Activated CD4-positive, alpha-beta memory T cell treated with anti-CD3 and anti-CD28 coated beads for 36 hours (primary cell): ENCODE results near the gene MTFR1L. TPM values are rescaled to one million over a fixed set of nuclear protein-coding genes. Genes with fewer than 3 reads are reported as not detected.
A peak's percentile ranks its signal among the peaks of the same experiment; 100 is the strongest.

Experiments
- CTCF ChIA-PET: fragments of 350-600 bp; sonication (Branson Sonifier 250); formaldehyde crosslinking; loops from one replicate; lab custom pipeline; 2021; ENCODE audit warnings: antibody characterized with exemption, inconsistent platforms; lab: Charles Lee
- POLR2A ChIA-PET: fragments of 350-600 bp; sonication (Branson Sonifier 250); formaldehyde crosslinking; loops from one replicate; lab custom pipeline; 2021; ENCODE audit warnings: antibody characterized with exemption; lab: Charles Lee
- DNase-seq: peaks from one replicate; pipeline ENCODE4 v3.0.0-alpha.2; 2020
- H3K27ac Mint-ChIP-seq: one replicate; pipeline ENCODE4 v1.8.0; 2021; ENCODE audit warnings: mixed read lengths
- H3K27me3 Mint-ChIP-seq: one replicate; pipeline ENCODE4 v1.8.0; 2021; ENCODE audit warnings: mixed read lengths
- H3K36me3 Mint-ChIP-seq: one replicate; pipeline ENCODE4 v1.8.0; 2021; ENCODE audit warnings: mixed read lengths
- H3K4me1 Mint-ChIP-seq: one replicate; pipeline ENCODE4 v1.8.0; 2021; ENCODE audit warnings: low read depth, mixed read lengths
- H3K4me3 Mint-ChIP-seq: one replicate; pipeline ENCODE4 v1.8.0; 2021; ENCODE audit warnings: mild to moderate bottlenecking, mixed read lengths
- H3K9me3 Mint-ChIP-seq: one replicate; pipeline ENCODE4 v1.8.0; 2021; ENCODE audit warnings: mixed read lengths
- intact Hi-C: fragments of 100-400 bp; cut with micrococcal nuclease; formaldehyde crosslinking; loops from one replicate; pipeline ENCODE4 v1.15.1; 2023
- total RNA-seq, 2 experiments: library from RNA; stranded (reverse); gene quantifications; one replicate each; pipeline ENCODE4 v1.2.3, GENCODE V29; 2021

MTFR1L gene
- total RNA-seq, 2 experiments from 2014 or later = 28.0 to 31.1 TPM

DNA sequence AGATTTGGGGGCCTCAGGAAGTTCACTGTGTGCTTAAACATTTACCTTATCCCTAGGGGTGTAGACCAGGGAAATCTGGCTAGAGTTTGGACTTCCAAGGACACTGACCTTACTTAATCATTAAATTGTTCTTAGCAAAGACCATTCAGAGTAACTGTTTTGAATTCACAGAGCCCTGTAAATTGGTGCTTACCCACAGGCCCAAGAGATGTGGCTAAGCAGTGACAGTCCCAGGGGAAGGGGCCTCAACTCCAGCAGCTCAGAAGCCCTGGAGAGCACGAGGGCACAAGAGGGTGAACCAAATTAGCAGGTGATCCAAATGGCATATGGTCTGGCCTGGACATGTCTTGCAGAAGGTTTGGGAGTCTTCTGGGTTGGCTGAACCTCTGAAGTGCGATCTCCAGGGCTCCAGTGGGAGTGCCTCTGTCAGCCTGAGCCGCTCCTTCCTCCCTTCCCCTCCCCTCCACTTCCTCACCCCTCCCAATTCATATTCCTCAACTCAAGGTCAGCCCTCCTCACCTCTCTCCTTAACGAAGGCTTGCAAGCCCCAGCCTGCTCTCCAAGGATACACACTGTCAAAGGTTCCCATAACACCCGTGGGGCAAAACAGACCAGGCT is 51.4 kb downstream of the MTFR1L start:
- CTCF ChIA-PET = no interaction called here

DNA sequence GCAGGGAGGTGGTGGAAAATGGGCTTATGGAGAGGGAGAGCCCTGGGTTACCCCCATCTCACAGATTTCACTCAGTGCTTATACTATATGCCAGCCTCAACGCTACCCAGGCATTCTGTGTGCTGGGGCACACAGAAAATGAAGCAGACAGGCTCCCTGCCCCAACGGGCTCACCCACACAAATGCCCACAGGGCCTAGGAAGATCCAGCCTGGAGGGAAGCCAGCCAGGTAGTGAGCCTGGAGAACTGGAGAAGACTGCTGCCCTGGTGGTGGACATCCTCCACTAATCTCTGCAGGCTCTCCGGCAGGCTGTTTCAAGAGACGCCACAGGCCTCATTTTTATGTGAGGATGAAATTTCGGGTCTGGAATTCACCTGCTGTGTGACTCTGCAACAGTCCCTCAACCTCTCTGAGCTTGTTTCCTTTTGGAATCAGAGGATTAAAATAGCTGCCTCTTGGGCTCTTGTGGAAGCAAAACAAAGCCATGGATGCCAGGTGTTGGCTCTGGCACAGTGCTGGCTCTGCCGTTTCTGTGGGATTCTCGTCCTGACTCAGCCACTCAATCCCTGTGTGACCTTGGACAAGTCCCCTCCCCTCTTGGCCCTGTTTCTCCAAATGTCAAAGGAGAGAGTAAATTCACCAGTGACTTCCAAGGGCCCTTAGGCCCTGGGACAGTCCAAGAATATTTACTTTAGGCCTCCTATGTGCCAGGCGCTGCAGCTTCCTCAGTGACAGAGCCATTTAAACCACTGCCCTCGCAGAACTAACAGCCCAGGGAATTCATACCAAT is 52.1 kb downstream of the MTFR1L start:
- Mint-ChIP-seq H3K36me3 (no peaks in the 10 kb centered on the region), H3K4me1 (peaks cover 6% of the 10 kb centered on the region), H3K27me3 (no peaks in the 10 kb centered on the region), H3K27ac (no peak overlapping the region), H3K9me3 (no peaks in the 10 kb centered on the region), H3K4me3 (no peak overlapping the region)
- no peak for DNase-seq
- ChIA-PET POLR2A (no interaction called here), CTCF (no interaction called here)
- intact Hi-C loops = no loop called here

More for the DNA sequence above, 51.4 kb downstream of the MTFR1L start:
- Mint-ChIP-seq H3K9me3 (no peaks in the 10 kb centered on the region), H3K27ac (no peak overlapping the region), H3K27me3 (no peaks in the 10 kb centered on the region), H3K4me3 (no peak overlapping the region), H3K4me1 (peaks cover 6% of the 10 kb centered on the region), H3K36me3 (no peaks in the 10 kb centered on the region)
- DNase-seq = no peak
- intact Hi-C loops = no loop called here
- POLR2A ChIA-PET = no interaction called here

DNA sequence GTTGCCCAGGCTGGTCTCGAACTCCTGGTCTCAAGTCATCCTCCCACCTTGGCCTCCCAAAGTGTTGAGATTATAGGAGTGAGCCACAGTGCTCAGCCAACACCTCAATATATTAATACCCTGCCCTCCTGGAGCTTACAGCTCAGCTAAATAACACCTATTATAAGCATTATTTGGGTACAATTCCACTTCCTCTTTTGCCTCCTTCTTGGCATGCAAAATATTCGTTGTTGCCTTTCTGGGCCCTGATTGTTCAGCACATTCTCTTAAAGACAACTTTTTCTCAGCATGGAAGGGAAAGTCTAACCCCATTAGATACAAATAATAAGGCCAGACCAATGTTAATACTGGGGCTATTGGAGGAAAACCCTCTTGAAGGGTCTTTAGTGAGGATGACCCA is 53.0 kb downstream of the MTFR1L start:
- Mint-ChIP-seq H3K4me3 (no peak overlapping the region), H3K4me1 (peaks cover 6% of the 10 kb centered on the region), H3K27me3 (no peaks in the 10 kb centered on the region), H3K36me3 (no peaks in the 10 kb centered on the region), H3K27ac (no peak overlapping the region), H3K9me3 (no peaks in the 10 kb centered on the region)
- CTCF ChIA-PET = no interaction called here
- DNase-seq = no peak
- intact Hi-C loops = no loop called here
- POLR2A ChIA-PET = no interaction called here

DNA sequence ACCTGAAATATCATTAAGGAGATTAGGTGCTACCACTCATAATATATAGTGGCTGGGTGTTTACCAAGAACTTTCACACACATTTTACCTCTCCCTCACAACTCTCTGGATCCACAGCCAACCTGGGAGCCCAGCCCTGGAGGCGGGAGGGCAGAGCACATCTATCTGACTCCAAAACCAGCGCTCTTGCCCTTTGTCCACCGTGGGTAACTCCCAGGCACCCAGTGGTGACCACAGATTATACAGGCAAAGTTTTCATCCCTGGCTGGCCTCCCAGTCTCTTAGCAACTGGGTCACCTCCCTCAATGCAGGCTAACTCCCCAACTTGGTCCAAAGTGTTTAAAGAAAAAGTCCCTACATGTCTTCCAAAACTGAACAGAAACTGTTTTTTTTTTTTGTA is 53.4 kb downstream of the MTFR1L start:
- CTCF ChIA-PET = no interaction called here
- no peaks in the 10 kb centered on the region for H3K27me3 Mint-ChIP-seq
- no peak overlapping the region for H3K27ac Mint-ChIP-seq
- H3K4me3 Mint-ChIP-seq = no peak overlapping the region
- no peaks in the 10 kb centered on the region for H3K36me3 Mint-ChIP-seq
- no peaks in the 10 kb centered on the region for H3K9me3 Mint-ChIP-seq
- H3K4me1 Mint-ChIP-seq = peaks cover 6% of the 10 kb centered on the region
- POLR2A ChIA-PET = no interaction called here
- DNase-seq = no peak
- intact Hi-C loops = no loop called here

DNA sequence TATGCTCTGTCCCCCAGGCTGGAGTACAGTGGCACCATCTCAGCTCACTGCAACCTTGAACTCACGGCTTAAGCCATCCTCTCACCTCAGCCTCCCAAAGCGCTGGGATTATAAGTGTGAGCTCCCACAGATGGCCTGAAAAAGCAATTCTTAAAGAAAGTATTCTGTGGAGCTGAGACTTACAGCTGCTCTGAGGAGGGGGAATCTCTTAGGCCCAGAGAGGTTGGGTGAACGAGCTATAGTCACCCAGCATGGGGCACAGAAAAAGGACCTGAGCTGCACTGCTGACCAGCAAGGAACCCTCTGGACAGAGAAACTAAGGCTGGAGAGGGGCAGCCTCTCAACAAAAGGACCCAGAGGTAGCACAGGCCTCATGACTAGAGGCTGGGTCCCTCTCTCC is 54.5 kb downstream of the MTFR1L start:
- H3K27me3 Mint-ChIP-seq = no peaks in the 10 kb centered on the region
- no peak for DNase-seq
- no peaks in the 10 kb centered on the region for H3K9me3 Mint-ChIP-seq
- no peak overlapping the region for H3K27ac Mint-ChIP-seq
- H3K4me3 Mint-ChIP-seq = no peak overlapping the region
- H3K36me3 Mint-ChIP-seq = no peaks in the 10 kb centered on the region
- ChIA-PET POLR2A (interaction anchor here (1.6 kb wide), 1 partner anchor 54 kb away, joined by 6 read pairs; the partner anchor contains the start of gene MTFR1L), CTCF (interaction anchor here (0.8 to 3.3 kb wide), 2 partner anchors 14 to 22 kb away, joined by 3 to 25 read pairs; no protein-coding TSS in a partner anchor)
- intact Hi-C loops = no loop called here
- peaks cover 6% of the 10 kb centered on the region for H3K4me1 Mint-ChIP-seq

DNA sequence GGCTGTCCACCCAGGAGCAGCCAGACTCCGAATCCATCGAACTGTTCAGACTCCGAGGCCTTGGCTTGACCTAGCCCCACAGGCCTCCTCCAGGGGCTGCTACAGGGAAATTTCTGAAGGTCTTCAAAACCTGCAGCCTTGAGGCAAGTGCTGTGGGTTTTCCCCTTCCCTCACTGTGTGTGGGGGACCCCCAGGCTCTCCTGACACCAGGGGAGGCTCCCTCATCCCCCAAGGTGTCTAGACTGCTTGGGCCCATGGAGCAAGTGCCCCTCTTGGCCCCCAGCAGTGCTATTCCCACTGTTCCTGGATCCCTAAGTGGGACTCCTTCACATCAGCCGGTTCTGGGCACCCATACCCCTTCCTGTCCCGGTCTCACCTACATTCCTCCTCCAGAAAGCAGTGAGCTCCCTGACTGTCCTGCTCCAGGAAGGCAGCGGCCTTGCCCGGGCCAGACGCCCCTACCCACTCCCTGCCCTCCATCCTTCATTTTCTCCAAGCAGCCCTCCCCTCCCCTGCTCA is 54.9 kb downstream of the MTFR1L start:
- intact Hi-C loops = no loop called here
- Mint-ChIP-seq H3K36me3 (no peaks in the 10 kb centered on the region), H3K4me3 (peak overlapping the region; percentile 82), H3K27ac (no peak overlapping the region), H3K9me3 (no peaks in the 10 kb centered on the region), H3K27me3 (no peaks in the 10 kb centered on the region), H3K4me1 (peaks cover 6% of the 10 kb centered on the region)
- ChIA-PET CTCF (interaction anchor here (0.6 to 3.3 kb wide), 5 partner anchors 15 to 123 kb away, joined by 3 to 25 read pairs (median 3); partner anchors contain the start of gene PAFAH2), POLR2A (interaction anchor here (1.6 kb wide), 1 partner anchor 55 kb away, joined by 6 read pairs; the partner anchor contains the start of gene MTFR1L)
- DNase-seq = no peak

DNA sequence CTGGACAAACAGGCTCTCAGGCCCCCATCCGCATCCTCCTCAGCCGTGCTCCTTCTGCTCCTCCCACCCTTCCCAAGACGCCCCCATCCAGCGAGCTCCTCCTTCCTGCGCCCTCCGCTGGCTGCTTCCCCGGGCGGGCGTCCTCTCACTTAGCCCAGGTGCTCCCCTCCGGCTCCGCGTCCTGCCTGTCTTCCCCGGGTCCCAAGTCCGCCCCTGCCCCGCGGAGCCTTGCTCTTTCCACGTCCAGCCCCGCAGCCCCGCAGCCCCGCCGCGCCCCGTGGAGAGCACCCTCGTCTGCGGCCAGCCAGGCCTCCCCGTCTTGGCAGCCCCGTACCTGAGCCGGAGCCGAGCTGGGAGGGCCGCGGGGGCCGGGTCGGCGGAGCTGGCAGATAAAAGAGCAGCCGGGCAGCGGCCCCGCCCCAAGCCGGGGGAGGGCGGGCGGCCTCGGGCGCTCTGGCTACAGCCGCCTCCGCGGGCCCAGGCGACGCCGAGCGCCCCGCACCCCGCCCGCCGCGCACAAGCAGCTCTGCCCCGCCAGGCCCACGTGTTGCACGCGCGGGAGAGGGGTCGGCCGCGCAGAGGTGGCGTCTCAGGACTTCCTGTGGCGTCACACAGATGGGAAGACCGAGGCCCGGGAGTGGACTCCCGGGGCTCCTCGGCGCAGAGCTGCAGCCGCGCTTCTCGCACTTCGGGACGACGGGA is 55.6 kb downstream of the MTFR1L start, which contains the start of gene PAQR7:
Gene PAQR7, minus strand, starts transcription at position 555 of the 702 bp plus-strand sequence. CDS start 11,869 bp downstream, outside the sequence.
- Mint-ChIP-seq H3K36me3 (no peaks in the 10 kb centered on the region), H3K27ac (no peak within 1 kb of the TSS), H3K27me3 (no peaks in the 10 kb centered on the region), H3K4me1 (peaks cover 6% of the 10 kb centered on the region), H3K4me3 (peak within 1 kb of the TSS; percentile 82), H3K9me3 (no peaks in the 10 kb centered on the region)
- POLR2A ChIA-PET = interaction anchor here (1.0 to 1.6 kb wide), 3 partner anchors 13 to 55 kb away, joined by 3 to 6 read pairs (median 3); partner anchors contain the start of gene MTFR1L
- intact Hi-C loops = no loop called here
- CTCF ChIA-PET = interaction anchor here (0.6 to 3.3 kb wide), 6 partner anchors 15 to 135 kb away, joined by 3 to 25 read pairs (median 3); partner anchors contain the start of gene PAFAH2
- peak; percentile 69 for DNase-seq

DNA sequence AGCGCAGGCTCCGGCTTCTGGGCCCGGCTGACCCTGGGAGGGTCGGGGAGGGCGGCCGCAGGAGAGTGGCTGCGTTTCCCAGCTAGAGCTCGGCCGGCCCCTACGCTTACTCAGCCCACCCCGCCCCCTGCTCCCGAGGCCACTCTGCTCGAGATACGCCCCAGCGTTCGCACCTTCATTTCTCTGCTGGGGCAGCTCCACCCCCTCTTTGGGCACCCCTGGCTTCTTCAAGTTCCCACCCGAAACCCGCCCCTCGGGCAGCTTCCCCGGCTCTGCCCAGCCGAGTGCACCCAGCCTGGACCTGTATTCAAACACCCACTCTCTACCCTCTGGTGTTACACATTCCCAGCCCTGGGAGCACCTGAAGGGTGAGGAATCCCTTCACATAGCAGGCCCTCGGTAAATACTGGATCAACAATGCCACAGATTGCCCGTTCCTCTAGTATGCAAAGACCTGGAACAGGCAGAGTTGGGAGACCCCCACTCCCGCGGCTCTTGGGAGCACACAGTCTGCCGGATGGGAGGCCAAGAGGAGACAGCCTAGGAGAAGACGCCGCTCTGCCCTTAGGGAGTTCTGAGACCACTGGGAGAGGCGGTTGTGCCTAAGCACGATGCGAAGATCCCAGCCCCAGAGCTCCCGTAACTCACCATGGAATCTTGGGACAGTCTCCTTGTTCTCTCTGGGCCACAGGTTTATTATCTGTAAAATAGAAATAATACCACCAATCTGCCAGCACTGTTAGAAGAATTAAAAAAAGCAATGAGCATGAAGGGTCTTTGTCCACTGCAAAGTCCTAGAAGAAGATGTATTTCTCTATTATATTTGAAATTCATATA is 56.3 kb downstream of the MTFR1L start:
- ChIA-PET POLR2A (interaction anchor here (1.0 to 1.6 kb wide), 3 partner anchors 14 to 56 kb away, joined by 3 to 6 read pairs (median 3); partner anchors contain the start of gene MTFR1L), CTCF (interaction anchor here (1.0 to 3.3 kb wide), 5 partner anchors 20 to 134 kb away, joined by 3 to 25 read pairs (median 4); partner anchors contain the start of gene PAFAH2)
- intact Hi-C loops = no loop called here
- no peak for DNase-seq
- no peaks in the 10 kb centered on the region for H3K36me3 Mint-ChIP-seq
- peak overlapping the region; percentile 64 for H3K4me3 Mint-ChIP-seq
- H3K9me3 Mint-ChIP-seq = no peaks in the 10 kb centered on the region
- H3K27ac Mint-ChIP-seq = no peak overlapping the region
- peaks cover 6% of the 10 kb centered on the region for H3K4me1 Mint-ChIP-seq
- H3K27me3 Mint-ChIP-seq = no peaks in the 10 kb centered on the region

DNA sequence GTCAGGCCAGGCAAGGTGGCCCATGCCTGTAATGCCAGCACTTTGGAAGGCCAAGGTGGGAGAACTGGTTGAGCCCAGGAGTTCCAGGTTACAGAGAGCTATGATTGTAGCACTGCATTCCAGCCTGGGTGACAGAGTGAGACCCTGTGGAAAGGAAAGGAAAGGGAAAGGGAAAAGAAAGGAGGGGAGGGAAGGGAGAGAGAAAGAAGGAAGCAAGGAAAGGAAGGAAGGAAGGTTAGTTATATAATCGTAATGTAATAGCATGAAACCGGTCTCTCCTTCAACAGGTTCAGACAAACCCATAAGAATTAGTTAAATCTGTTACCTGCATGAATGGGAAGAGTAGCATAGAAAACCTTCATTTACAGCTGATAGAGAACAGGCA is 56.9 kb downstream of the MTFR1L start:
- no peak for DNase-seq
- H3K27me3 Mint-ChIP-seq = no peaks in the 10 kb centered on the region
- H3K4me1 Mint-ChIP-seq = peaks cover 6% of the 10 kb centered on the region
- no peak overlapping the region for H3K27ac Mint-ChIP-seq
- intact Hi-C loops = no loop called here
- no peak overlapping the region for H3K4me3 Mint-ChIP-seq
- no peaks in the 10 kb centered on the region for H3K9me3 Mint-ChIP-seq
- H3K36me3 Mint-ChIP-seq = no peaks in the 10 kb centered on the region
- ChIA-PET POLR2A (no interaction called here), CTCF (interaction anchor here (1.0 to 3.3 kb wide), 2 partner anchors 19 to 37 kb away, joined by 4 to 25 read pairs; no protein-coding TSS in a partner anchor)

DNA sequence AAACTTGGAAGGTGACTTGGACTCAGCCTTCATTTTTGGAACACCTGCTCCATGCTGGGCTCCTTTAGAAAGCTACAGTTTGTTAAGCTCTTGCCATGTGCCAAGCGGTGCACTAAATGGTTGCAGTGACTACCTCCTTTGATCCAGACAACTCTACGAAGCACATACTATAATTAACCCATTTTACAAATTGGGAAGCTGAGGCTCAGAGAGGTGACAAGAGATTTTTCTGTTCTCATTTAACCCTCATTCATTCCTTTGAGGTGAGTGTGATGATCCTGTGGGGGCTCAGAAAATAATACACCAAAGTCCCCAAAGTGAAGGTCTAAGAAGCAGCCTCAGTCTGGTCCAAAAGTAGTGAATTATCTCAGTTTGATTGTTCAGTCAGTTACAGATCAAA is 57.4 kb downstream of the MTFR1L start:
- DNase-seq = no peak
- Mint-ChIP-seq H3K27me3 (no peaks in the 10 kb centered on the region), H3K4me3 (no peak overlapping the region), H3K9me3 (no peaks in the 10 kb centered on the region), H3K27ac (no peak overlapping the region), H3K4me1 (peaks cover 6% of the 10 kb centered on the region), H3K36me3 (no peaks in the 10 kb centered on the region)
- intact Hi-C loops = no loop called here
- CTCF ChIA-PET = interaction anchor here (3.3 kb wide), 1 partner anchor 19 kb away, joined by 25 read pairs; no protein-coding TSS in a partner anchor
- POLR2A ChIA-PET = no interaction called here

DNA sequence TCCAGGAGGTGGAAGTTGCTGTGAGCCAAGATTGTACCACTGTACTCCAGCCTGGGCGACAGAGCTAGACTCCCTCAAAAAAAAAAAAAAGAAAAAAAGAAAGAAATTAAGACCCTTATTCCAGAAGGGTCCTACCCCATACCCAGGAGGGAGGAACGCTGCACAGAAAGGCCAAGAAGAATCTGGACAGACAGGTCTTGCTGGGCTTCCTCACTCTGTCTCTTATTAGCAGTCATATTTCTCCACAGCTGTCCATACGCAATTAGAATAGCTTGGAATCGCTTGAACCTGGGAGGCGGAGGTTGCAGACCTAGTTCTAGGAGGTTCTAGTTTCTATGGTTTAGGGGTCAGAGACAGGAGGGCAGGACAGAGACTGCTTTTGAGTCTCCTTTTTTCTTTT is 58.9 kb downstream of the MTFR1L start:
- CTCF ChIA-PET = interaction anchor here (2.1 kb wide), 1 partner anchor 17 kb away, joined by 5 read pairs; no protein-coding TSS in a partner anchor
- Mint-ChIP-seq H3K4me1 (peaks cover 6% of the 10 kb centered on the region), H3K27ac (no peak overlapping the region), H3K36me3 (no peaks in the 10 kb centered on the region), H3K9me3 (no peaks in the 10 kb centered on the region), H3K4me3 (no peak overlapping the region), H3K27me3 (no peaks in the 10 kb centered on the region)
- intact Hi-C loops = no loop called here
- POLR2A ChIA-PET = interaction anchor here (0.6 kb wide), 1 partner anchor 1620 kb away, joined by 3 read pairs; no protein-coding TSS in a partner anchor
- DNase-seq = no peak
